HEK293T (cell line): Measurements from ENCODE around the gene PDS5B.

Experiments
- ARNT ChIP-seq: fragments of 450-650 bp; IDR thresholded peaks from 2 replicates; pipeline ENCODE4 v1.6.1; 2017; ENCODE audit warnings: mild to moderate bottlenecking
- BHLHE40 ChIP-seq: fragments of 450-650 bp; IDR thresholded peaks from 2 replicates; pipeline ENCODE4 v1.6.1; 2016; ENCODE audit warnings: mild to moderate bottlenecking, moderate library complexity, borderline replicate concordance
- FOXA1 ChIP-seq: fragments of 450-650 bp; IDR thresholded peaks from 2 replicates; pipeline ENCODE4 v1.6.1; 2016; ENCODE audit warnings: mild to moderate bottlenecking
- FOXK2 ChIP-seq: fragments of 450-650 bp; IDR thresholded peaks from 2 replicates; pipeline ENCODE4 v1.6.1; 2016; ENCODE audit warnings: mild to moderate bottlenecking
- FOXM1 ChIP-seq: fragments of 450-650 bp; IDR thresholded peaks from 2 replicates; pipeline ENCODE4 v1.6.1; 2017; ENCODE audit warnings: mild to moderate bottlenecking, borderline replicate concordance
- HDGF ChIP-seq: fragments of 450-650 bp; IDR thresholded peaks from 2 replicates; pipeline ENCODE4 v1.6.1; 2017; ENCODE audit warnings: antibody characterized with exemption, borderline replicate concordance
- LEF1 ChIP-seq: fragments of 450-650 bp; IDR thresholded peaks from 2 replicates; pipeline ENCODE4 v1.6.1; 2017; ENCODE audit warnings: mild to moderate bottlenecking, borderline replicate concordance
- NFRKB ChIP-seq: fragments of 450-650 bp; IDR thresholded peaks from 2 replicates; pipeline ENCODE4 v1.6.1; 2016; ENCODE audit warnings: mild to moderate bottlenecking, moderate library complexity
- SP1 ChIP-seq: fragments of 450-650 bp; IDR thresholded peaks from 2 replicates; pipeline ENCODE4 v1.6.1; 2017
- SUZ12 ChIP-seq: fragments of 450-650 bp; IDR thresholded peaks from 2 replicates; pipeline ENCODE4 v1.6.1; 2016; ENCODE audit warnings: mild to moderate bottlenecking
- TARDBP ChIP-seq: fragments of 450-650 bp; IDR thresholded peaks from 2 replicates; pipeline ENCODE4 v1.6.1; 2016
- ZNF384 ChIP-seq: fragments of 450-650 bp; IDR thresholded peaks from 2 replicates; pipeline ENCODE4 v1.6.1; 2016
- TF ChIP-seq, protein P1 (sequence below): fragments of 450-650 bp; IDR thresholded peaks from 2 replicates; pipeline ENCODE4 v1.6.1; 2016

DNA sequence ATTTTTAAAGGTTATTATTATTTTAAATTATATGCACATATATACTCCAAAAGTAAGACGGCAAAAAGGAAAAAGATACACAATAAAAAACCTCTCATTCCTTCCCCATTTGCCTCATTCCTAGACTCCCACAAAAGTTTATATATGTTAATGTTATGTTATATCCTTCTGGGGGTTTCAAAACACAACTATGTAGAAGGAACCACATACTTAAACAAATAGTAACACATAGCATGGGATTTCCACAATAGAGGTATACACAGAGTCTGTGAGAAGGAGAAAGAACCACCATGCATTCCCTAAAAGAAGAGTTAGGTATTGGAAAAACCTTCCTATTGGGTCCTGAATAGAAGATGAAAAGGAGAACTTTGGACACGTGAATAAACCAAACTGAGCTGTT lies 9.1 kb downstream of the PDS5B start:
- TF ChIP-seq TARDBP (no peak), LEF1 (no peak), BHLHE40 (no peak), SP1 (no peak), HDGF (no peak), FOXM1 (no peak), NFRKB (no peak), FOXK2 (no peak), SUZ12 (no peak), FOXA1 (no peak), ARNT (no peak), ZNF384 (no peak)
- TF ChIP-seq, protein P1, sequence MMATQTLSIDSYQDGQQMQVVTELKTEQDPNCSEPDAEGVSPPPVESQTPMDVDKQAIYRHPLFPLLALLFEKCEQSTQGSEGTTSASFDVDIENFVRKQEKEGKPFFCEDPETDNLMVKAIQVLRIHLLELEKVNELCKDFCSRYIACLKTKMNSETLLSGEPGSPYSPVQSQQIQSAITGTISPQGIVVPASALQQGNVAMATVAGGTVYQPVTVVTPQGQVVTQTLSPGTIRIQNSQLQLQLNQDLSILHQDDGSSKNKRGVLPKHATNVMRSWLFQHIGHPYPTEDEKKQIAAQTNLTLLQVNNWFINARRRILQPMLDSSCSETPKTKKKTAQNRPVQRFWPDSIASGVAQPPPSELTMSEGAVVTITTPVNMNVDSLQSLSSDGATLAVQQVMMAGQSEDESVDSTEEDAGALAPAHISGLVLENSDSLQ, result no peak
